HG02981 (cell line): ENCODE results near the gene CRTC1.

Source experiments
- ATAC-seq: cut with Tn5 transposase; IDR thresholded peaks from one replicate; pipeline ENCODE4 v1.9.1; 2021; ENCODE audit warnings: mild to moderate bottlenecking, moderate library complexity; ENCODE audit not compliant: unreplicated experiment

Gene CRTC1

DNA sequence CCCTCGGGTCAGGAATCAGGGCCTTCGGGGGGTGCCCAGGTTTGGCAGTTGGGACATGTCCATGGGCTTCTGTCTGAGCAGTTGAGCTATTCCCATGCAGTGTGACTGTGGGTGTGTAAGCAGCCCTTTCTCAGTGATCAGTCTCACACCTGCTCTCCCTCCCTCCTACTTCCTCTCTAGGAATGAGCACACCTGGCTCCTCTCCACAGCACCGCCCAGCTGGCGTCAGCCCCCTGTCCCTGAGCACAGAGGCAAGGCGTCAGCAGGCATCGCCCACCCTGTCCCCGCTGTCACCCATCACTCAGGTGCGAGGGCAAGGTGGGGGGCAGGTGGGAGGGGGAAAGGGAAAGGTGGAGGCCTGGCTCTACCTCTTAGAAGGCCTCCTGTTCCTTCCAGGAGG, 81.7 kb downstream of the CRTC1 start:
- no peak for ATAC-seq

DNA sequence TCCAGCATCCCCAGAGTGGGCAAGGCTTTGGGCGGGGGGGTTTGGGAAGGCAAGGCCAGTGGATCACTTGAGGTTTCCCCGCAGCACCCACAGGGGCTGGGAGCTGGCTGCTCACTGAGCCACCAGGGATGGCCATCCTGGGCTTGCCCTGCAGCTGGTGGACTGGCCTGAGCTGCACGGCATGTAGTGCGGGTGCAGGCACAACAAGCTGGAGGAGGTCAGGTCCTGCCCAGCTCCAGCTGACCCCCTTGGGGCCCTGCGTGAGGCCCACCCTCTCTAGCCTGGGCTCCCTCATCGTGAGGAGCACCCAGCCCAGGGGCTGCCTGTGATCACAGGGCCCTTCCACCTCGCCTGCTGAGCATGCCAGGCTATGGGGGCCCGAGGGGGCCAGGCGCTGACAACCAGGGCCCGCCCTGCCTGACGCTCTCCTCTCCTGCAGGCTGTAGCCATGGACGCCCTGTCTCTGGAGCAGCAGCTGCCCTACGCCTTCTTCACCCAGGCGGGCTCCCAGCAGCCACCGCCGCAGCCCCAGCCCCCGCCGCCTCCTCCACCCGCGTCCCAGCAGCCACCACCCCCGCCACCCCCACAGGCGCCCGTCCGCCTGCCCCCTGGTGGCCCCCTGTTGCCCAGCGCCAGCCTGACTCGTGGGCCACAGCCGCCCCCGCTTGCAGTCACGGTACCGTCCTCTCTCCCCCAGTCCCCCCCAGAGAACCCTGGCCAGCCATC, 84.7 kb downstream of the CRTC1 start:
- ATAC-seq, result no peak

DNA sequence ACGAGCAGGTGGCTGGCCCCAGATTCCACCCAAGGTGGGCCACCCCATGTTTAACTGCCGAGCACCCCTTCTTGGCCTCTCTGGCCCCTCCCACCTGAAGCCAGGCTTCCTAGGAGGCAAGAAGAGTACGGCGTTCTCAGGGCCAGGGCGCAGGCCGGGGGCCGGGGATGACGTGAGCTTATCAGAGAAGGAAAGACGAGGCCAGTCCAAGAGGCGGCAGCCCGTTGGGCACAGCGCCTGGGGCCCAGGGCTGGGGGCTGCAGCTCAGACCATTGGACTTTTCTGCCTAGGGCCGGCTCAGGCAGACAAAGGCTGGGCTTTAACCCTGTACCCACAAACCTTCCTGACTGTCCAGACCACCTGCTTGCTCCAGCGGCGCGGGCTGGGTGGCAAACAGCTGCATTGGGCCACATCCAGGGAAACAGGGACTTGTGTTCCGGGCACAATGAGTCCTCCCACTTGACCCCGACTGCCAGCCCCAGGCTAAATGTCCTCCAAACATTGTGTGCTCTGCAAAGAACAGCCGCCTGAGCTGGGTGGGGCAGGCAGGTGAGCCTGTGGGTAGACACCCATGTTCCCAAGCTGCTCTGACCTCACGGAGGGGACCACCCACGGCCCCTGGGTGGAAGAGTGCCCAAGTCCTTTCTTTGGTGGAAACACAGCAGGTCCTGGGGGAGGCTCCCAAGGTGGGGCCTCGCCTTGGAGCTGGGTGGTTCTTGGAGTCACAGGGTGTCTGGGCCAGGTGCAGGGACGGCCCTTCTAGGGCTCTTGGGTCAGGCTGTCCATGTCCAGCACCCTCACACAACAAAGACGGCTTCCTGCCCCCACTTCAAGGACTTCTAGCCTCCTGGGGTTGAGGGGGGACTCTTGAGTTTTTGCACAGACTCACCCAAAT, 85.8 kb downstream of the CRTC1 start:
- no peak for ATAC-seq

DNA sequence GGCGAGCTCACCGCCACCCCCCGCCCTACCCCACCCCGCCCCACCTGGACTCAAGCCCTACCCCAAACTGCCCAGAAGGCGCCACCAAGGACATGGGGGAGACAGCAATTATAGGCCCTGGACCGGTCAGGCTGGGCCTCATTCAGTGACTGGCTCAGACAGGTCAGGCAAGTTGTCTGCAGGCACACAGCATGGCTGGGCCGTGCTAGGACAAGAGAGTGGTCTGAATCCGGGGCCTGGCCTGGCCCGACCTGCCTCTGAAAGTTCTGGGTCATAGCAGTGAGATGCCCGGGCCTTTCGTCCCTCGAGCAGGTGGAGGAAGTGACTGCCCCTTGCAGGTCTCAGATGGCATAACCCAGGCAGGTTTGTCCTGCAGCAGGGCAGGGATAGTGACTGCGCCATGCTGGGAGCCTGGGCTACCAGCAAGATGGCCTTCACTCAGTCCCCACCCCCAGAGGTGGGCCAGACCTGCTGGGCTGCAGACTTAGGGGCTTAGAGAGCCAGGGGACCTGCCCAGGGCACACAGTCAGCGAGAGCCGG, 86.6 kb downstream of the CRTC1 start:
- ATAC-seq, result no peak

DNA sequence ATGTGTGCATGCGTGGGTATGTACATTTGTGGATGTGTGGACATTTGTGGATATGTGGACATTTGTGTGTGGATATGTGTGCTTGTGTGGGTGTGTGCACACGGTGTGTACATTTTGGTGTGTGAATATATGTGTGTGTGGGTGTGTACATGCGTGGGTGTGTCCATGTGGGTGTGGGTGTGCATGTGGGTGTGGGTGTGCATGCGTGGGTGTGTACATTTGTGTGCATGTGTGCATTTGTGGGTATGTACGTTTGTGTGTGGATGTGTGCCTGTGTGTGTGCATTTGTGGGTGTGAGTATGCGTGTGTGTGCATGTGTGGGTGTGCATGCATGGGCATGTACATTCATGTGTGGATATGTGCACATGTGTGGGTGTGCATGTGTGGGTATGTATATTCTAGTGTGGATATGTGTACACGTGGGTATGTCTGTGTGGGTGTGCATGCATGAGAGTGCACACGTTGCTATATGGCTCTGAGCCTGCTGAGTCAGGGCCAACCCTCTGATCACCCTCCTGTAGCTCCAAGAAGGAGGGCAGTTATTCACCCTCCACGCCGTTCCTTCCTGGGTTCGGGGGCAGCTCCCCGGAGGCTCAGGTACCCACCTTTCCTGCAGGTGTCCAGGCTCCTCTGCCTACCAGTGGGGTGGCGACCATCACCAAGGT, 87.3 kb downstream of the CRTC1 start:
- ATAC-seq, result no peak

DNA sequence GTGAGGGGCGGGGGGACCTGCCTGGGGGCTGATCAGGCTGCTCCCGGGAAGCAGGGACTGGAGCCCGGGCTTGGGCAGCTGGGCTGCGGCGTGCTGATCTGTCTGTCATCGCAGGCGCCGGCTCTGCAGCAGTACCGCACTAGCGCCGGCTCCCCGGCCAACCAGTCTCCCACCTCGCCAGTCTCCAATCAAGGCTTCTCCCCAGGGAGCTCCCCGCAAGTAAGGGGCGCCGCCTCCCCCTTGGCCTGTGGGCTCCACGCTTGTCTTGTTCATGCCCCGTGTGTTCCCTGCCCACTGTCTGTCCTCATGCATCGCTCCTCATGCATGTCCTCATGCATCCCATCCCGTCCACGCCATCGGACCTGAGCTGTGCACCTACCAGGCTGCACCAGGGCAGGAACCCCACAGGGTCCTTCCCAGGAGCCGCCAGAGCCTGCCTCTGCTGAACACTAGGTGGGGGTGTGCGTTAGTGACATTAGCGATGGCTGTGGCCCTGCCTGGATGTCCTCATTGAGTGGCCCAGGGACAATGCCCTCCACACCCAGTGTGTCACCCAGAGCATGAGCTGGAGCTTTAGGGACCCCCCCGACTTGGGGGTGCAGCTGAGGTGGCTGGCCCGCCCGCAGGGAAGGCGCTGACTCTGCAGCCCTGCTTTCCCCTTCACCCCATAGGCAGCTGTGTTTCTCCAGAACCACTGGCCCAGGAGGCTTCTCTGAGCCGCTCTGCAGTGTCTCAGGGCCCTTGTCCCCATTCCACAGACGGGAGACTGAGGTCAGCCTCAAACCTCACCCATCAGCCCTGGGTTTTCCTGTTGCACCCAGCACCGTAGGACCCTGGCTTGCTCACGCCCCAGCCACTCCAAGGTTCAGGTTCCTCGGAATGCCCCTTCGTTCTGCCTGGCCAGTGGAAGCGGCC, 88.1 kb downstream of the CRTC1 start:
- ATAC-seq, result no peak

DNA sequence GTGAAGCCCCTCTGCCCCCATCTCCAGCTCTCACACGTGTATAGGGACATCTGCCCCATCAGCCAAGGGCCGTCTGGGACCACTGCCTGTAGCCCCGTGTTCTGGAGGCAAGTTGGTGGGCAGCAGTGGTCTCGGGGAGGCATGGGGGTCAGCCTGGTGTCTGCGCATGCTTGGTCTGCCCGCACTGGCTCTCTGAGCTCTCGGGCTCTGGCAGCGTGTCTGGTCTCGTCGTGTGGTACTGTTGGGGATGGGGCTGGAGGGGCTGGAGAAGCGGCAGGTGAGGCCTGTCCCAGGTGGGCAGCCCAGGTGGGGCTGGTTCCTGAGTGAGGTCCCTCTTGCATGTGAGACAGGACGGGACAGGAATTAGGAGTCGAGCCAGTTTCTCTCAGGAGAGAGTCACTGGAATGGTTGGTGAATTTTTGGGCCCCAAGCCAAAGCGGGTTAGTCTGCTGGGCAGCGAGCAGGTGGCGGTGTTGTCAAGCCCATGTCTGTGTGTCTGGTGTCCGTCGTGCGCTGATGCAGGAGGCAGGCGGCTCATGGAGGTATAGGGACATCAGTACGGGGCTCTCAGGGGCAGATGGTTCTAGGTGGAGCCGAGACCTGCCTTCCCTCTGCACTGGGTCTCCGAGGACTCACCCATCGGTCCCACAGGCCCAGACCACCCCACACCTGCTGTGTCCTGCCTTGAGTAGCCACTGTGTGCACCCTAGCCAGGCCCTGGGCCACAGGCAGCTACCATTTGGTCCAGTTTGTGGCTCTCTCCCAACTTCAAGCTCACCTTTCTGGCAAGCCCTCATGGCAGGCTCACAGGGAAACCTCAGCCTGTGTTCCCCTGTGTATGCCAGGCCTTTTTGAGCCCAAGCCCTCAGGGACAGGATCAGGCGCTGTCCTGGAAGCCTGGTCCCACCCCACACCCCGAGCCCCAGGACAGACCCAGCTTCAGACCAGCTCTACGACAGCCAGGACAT, 89.4 kb downstream of the CRTC1 start:
- no peak for ATAC-seq

DNA sequence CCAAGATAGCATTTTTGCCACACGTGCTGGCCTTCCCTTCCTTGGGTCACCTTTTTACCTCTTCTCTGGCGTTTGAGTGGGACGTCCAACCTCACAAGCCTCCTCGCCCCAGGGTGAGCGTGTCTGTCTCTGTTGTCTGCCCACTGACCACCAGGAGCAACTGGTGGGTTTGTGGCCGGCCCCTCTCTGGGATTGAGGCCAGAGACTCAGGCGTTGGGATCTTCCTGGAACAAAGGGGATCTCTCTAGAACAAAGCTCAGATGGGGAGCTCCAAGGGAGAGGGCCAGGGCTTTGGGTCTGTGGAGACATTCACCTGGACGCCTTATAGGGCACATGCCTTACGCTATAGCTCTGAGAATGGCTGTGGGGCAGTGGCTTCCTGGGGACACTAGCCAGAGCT, 90.2 kb downstream of the CRTC1 start:
- no peak for ATAC-seq

DNA sequence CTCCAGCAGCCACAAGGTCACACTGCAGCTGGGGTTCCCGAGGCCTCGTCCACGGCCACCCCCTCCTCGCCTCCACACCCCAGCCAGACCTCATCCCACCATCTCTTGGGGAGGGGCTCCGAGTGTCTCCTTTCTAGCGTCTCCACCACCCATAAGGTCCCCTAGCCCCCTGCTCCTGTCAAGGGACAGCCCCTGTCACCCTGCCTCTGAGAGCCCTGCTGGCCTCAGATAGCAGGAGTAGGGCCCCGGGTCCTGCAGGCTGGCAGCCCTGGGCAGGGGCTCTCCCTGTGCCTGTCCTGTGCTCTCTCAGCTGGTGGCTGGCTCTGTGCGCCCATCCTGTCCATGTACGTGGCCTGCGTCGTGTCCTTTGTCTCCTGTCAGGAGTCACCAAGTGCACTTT, 90.6 kb downstream of the CRTC1 start:
- no peak for ATAC-seq

DNA sequence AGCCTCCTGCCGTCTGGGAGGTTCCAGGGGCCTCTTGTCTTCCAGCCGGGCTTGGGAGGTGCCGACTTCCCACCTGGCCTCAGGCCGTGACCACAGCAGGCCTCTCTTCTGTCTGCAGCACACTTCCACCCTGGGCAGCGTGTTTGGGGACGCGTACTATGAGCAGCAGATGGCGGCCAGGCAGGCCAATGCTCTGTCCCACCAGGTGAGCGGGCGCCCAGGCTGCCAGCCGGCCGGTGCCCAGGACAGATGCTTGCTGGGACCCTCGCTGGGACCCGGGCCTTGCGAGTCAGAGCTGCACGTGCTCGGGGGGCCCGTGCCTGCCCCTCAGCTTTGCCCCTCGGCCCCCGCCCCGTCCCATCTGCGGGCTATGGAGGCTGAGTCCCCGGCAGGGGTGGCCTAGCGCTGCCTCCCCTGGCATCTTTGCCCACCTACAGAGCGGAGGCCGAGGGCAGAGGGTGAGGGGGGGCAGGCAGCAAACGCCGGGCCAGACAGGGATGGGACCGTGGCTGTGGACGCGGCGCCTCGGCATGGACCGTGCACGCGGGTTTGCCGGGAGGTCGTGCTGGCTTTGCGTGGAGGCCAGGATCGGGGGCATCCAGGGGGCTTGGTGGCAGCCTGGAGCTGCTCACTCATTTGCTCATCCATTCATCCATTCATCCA, 91.4 kb downstream of the CRTC1 start:
- no peak for ATAC-seq

DNA sequence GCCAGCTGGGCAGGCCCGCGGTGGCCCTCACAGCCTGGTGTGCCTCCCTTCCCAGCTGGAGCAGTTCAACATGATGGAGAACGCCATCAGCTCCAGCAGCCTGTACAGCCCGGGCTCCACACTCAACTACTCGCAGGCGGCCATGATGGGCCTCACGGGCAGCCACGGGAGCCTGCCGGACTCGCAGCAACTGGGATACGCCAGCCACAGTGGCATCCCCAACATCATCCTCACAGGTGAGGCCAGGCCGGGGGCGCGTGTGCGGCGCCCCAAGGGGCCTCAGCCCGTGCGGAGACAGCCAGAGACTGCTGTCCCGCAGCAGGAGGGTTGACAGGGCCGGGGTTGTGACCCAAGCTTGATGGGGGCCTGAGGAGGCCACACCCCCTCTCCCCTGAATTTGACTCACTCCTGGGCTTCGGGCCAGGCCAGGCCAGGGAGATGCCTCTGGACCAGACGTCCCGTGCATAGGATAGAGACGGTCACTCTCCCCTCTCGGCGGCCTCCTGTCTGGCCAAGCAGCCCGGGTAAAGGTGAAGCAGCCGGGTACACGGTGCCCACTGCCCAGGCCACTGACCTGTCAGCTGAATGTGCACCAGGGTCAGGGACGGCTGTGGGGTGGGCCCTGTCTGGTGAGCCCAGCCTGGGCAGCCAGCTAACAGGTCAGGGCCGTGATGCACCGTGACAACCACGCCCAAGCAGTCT, 92.3 kb downstream of the CRTC1 start:
- no peak for ATAC-seq

DNA sequence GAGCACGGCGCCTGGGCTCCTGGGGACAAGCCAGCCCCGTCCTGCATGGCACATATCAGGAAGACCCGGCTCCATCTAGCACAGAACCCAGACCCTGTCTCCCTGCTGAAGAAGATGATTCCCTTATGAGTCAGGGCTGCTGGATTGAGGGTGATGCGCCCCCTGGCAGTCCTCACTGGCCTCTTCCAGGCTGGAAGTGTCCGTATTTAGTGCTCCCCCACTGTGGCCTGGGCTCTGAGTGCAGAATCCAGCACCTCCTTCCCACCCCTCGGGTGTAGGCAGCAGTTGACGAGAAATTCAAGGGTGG, 92.8 kb downstream of the CRTC1 start:
- ATAC-seq, result no peak

DNA sequence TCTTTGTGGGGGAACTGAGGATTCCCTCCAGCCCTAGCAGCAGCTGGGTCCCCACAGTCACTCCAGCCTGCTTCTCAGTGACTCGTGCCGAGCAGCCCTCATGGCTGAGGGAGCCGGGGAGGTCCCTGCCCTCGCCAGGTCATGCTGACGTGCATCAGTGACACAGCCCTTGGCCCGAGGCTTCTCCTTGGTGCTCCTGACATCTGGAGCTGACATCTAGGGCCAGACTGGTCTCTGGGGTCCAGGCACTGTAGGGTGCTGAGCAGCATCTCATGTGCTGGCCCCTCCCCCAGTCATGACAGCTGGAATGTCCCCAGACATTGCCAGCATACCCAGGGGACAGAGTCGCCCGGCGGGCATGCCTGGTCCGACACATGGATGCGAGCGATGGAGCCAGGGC, 93.3 kb downstream of the CRTC1 start:
- ATAC-seq, result no peak

DNA sequence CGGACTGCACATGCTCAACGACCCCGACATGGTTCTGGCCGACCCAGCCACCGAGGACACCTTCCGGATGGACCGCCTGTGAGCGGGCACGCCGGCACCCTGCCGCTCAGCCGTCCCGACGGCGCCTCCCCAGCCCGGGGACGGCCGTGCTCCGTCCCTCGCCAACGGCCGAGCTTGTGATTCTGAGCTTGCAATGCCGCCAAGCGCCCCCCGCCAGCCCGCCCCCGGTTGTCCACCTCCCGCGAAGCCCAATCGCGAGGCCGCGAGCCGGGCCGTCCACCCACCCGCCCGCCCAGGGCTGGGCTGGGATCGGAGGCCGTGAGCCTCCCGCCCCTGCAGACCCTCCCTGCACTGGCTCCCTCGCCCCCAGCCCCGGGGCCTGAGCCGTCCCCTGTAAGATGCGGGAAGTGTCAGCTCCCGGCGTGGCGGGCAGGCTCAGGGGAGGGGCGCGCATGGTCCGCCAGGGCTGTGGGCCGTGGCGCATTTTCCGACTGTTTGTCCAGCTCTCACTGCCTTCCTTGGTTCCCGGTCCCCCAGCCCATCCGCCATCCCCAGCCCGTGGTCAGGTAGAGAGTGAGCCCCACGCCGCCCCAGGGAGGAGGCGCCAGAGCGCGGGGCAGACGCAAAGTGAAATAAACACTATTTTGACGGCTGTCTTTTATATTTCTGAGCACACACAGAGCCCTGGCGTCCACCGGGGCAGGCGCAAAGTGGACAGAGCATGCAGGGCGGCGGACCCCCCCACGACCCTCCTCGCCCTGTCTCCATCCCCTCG, 94.0 kb downstream of the CRTC1 start:
- no peak for ATAC-seq

DNA sequence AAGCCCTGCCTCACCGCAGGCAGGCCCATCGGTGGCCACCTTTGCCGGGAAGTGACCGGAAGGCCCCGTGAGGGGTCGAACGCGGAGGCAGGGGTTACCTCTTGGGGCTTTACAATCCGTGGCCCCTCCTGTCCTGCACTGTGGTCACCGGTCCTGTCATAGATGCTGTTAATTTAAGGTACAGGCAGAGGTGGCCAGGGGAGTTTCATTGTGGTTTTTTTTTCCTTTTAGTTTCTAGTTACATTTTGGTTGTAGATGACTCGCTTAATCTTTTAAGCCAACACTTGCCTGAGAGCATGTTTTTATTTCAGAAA, 94.6 kb downstream of the CRTC1 start:
- ATAC-seq, result no peak

DNA sequence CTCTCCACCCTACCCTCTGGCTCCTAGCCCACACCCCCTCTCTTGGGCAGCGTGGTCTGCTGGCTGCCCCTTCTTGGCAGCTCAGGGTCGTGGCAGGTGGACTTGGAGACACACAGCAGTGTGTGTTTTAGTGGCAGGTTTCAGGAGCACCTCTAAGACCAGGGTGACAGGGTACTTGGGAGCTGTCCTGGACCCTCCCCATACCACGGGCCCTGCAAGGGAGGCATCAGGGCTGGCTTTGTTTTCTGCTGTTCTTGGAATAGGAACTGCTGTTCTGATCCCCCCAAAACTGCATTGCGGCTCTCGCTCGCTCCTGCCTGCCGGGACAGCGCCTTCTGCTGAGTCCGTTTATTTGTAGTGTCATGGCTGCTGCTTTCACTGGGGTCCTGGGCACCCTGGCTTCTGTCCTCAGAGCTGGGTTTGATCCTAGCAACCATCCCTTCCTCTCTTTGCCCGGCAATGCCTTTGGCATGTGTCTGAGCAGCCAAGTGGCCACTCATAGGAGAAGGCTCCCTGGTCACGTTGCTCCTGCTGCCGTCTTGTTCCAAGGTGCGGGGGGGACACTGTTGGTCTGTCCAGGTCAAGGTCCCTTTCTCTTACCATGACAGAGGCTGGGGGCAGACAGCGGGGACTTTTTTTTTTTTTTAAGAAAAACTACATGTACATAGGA, 95.5 kb downstream of the CRTC1 start:
- no peak for ATAC-seq

DNA sequence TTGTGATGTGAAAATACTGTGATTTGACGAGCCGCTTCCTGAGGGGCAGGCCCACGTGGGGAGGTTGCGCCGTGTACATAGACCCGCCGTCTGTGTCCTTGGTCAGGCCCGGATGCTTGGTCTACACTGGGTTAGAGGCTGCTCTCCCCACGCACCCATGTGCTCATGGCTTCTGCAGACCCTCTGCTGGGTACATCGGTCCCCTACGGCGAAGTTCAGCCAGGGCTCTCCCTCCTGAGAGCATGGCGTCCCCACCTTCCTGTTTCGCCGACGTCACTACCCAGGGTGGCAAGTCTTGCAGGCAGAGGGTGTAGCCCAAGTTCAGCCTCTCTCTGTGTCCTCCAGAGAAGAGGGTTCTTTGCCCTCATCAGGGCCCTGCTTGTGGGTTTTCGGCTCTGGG, 96.6 kb downstream of the CRTC1 start:
- no peak for ATAC-seq
